Activated gamma-delta T cell (primary cell): ENCODE results near the gene CLASP2.
"Not testable (repeated sequence)": the region's sequence is repeated elsewhere in the genome, so short reads cannot be mapped to it uniquely, and the experiment has no call there.

Experiments used
- DNase-seq: peaks from one replicate; lab custom pipeline; 2025; lab: John Stamatoyannopoulos, UW

Gene CLASP2

GRCh38 chr3:33451994-33452393 lies 266.1 kb downstream of the CLASP2 start:
- DNase-seq = not testable (repeated sequence)

GRCh38 chr3:33447958-33448357 lies 270.1 kb downstream of the CLASP2 start:
- DNase-seq = no peak

GRCh38 chr3:33447256-33447625 lies 270.8 kb downstream of the CLASP2 start:
- not testable (repeated sequence) for DNase-seq
